ENCODE results near the gene IPO13.

DNA sequence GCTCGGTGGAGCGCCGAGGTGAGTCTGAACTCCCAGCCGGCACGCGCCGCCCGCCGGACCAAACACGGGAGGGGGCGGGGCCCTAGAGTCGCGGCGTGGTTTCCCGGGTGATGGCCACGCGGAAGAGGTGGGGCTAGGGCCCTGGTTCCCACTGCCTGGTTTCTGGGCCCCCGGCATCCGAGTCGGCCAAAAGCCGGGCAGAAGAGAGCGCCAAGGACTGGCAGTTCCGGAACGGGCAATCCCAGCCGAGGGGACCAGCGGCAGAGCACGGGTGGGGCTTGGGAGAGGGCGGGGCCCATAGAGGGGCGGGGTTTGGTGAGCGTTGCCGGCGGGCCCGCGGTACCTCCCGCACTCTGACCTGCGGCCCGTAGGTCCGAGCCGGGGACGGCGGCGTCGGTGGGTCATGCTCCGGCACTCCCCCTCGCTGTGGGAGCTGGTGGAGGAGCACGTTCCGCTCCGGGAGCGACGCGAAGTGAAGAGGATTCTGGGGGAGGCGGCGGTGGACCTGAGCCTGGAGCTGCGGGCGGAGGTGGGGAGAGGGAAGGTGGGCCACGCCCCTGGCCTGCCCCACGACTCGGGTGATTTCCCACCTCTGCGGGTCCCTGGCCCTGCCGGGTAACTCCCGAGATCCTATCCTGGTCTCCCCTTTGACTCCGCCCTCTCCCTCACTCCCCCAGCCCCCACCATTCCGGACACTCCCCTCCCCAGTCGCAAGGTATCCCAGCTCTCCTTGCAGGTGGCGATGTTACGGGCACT, 44.9 kb downstream of the IPO13 start, which contains the start of gene CCDC24:
- no peak for TF ChIP-seq EZH2 (IDR thresholded peaks at IDR 0.05; ENCODE audit: low read length, unreplicated experiment)
- no peak for TF ChIP-seq CTCF (conservative IDR thresholded peaks at IDR 0.05; ENCODE audit: low read depth, low read length)
- no peak for TF ChIP-seq EZH2phosphoT487 (IDR thresholded peaks at IDR 0.05; ENCODE audit: borderline replicate concordance, low read length)
